T-helper 22 cell (primary cell): ENCODE data around the gene YDJC.
"Not testable (repeated sequence)": the region's sequence is repeated elsewhere in the genome, so short reads cannot be mapped to it uniquely, and the experiment has no call there.

ENCODE experiments used
- DNase-seq: peaks from one replicate; pipeline ENCODE4 v3.0.0-alpha.2; 2020; ENCODE audit warnings: low read depth

Gene YDJC

DNA sequence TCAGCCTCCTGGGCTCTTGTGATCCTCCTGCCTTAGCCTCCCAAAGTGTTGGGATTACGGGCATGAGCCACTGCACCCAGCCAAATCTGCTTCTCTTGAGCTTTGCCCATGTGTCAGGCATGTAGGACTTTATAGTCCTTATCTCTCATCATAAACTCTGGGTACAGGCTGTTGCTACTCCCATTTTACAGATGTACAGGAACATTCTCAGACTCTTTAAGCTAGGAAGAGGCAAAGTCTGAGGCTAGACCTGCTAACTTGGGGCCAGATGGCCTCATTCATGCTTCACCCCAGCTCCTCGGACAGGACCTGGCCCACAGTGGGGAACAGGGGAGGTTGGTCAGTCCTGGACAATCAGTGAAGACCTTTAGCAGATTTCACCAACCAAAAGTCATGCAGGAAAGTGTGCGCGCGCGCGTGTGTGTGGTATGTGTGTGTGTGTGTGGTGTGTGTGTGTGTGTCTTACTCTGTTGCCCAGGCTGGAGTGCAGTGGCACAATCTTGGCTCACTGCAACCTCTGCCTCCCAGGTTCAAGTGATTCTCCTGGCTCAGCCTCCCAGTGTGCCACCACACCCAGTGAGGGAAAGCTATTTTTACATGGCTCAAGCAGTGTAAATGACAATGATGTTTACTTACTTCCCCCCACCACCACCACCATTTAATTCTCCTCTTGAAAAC is 23.8 kb downstream of the YDJC start:
- DNase-seq, result no peak

DNA sequence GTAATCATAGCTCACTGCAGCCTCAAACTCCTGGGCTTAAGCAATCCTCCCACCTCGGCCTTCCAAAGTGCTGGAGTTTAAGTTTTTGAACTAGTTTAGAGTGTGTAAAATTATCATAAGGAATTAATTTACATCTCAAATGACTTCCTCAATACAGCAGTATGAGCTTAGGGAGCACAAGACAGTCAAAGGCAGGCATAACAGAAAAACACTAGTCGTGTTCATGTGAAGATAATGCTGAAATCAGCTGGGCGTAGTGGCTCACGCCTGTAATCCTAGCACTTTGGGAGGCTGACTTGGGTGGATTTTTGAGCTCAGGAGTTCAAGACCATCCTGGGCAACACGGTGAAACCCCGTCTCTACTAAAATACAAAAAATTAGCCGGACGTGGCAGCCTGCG is 25.8 kb downstream of the YDJC start:
- no peak for DNase-seq

- DNase-seq, result no peak
Observed at GRCh38 chr22:21602579-21602978, 27.2 kb downstream of the YDJC start.

DNA sequence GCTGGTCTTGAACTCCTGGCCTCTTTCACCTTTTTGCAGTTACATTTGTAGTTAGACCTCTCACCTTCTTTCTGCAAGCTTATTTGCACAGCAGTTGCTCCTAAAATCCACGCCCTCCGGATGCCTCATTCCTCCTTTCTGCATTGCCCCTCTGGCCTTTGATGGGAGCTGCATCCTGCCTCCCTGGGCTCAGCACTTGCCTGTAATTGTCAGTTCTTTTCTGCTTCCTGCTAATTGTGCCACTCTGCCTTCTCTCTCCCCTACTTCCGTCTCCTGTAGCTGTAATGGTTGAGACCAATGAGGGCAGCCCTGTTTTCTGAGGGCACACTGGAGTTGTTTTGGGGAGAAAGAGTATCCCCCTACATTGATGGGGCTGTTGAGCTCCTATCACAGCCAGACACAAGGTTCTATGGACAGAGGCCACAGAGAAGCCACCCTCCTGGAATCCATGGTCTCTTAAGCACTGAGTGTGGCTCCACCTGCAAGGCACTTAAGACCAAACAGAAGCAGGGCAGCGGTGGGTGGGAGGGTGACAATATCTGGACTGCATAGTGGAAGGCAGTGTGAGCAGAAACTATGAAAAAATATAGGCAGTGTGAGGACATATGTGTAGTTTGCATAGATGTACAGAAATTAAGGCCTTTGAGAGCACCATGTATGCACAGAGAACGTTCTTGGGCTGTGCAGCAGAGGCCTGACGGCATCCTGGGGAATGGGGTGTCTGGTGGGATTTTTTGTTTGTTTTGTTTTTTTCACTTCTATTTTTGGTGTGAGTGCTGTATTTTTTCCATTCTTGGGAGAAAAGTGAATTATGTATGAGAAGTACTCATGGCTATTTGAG is 30.5 kb downstream of the YDJC start:
- no peak for DNase-seq

GRCh38 chr22:21598302-21598701 is 31.5 kb downstream of the YDJC start:
- no peak for DNase-seq

DNA sequence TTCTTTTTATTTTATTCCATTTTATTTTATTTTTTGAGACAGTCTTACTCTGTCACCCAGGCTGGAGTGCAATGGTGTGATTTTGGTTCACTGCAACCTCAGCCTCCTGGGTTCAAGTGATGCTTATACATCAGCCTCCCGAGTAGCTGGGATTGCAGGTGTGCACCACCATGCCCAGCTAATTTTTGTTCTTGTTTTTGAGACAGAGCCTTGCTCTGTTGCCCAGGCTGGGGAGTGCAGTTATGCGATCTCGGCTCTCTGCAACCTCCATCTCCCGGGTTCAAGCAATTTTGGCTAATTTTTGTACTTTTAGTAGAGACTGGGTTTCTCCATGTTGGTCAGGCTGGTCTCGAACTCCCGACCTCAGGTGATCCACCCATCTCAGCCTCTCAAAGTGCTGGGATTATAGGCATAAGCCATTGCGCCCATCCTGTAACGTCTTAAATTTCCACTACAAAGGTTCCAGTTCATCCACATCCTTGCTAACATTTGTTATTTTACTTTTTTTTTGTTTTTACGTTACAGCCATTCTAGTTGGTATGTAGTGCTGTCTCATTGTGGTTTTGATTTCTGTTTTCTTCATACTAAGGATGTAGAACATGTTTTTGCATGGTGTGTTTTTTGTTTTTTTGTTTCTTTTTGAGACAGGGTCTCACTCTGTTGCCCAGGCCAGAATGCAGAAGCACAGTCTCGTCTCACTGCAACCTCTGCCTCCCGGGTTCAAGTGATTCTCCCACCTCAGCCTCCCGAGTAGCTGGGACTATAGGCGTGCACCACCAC is 33.3 kb downstream of the YDJC start:
- not testable (repeated sequence) for DNase-seq

GRCh38 chr22:21594865-21595452 is 34.9 kb downstream of the YDJC start:
- DNase-seq, result no peak

DNA sequence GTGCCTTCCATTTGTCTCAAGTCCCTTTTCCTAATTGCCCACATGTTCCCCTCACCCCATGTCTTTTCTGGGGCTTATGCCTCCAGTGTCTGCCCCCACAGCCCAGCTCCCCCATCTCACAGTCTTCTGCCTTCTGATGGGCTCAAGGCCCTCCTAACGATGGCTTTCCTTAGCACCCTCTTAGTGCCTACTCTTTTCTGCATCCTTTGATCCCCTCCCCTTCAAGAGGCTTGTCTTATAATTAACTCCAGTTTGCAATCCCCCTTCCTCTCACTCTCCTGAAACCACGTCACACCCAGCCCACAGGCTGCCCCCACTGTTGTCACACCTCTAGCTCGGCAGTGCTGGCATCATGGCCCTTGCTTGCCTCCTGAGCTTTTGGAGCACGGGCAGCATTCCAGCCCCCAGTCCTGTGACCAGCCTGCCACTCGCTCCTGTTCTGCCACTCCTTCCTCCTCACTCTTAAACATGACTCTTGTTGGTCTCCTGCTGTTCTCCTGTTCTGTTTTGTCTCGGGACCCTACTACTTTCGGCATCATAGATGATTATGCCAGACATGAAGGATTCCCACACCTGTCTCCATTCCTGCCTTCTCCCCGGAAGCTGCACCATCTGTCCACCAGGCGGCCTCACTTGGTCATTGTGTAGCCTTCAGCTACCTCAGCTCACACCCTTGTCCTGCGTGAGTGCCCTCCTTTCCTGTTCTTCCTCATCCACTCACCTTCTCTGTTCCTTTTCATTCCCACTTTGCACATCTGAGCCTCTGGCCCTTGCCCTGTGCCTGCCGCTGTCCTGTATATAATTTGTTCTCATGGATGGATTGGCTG is 36.2 kb downstream of the YDJC start:
- DNase-seq, result no peak

- no peak for DNase-seq
Observed at GRCh38 chr22:21592422-21592821, 37.4 kb downstream of the YDJC start.

GRCh38 chr22:21591695-21592094 is 38.1 kb downstream of the YDJC start:
- no peak for DNase-seq

DNA sequence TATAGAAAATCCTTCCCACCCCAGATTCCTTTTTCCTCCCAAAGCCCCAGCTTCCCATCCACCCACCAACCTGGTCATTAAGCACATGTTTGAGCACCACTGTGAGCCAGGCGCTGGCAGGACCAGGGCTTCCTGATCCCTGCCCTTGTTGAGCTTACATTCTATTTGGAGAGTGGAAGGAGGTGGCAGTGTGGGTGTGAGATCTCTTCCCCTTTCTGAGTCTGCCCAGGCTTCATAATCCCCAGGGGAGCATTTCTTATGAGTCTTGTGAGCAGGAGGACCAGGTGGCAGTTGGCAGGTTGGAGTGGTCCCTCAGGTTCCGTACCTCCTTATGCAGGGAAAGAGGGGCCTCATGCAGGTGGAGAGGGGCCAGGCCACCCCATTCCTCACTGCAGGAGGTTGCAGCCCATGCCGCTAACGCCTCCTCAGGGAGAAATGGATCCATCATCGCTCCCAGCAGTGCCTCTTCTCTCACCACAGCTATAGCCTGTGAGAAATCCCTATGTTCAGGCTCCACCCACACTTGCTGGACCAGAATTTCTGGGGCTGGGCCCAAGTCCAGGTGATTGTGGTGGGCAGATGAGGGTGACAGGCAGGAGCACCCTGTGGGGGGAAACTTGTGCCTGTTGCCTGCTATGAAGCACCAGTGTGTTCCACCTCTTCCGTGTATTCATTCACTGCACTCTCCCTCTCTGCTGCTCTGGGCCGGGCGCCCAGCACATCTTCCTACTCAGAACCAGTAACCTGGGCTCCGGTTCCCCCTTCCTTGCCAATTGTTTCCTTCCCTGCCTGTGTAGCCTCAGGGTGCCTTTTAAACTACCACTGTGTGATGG is 38.8 kb downstream of the YDJC start:
- no peak for DNase-seq

GRCh38 chr22:21589396-21589795 is 40.4 kb downstream of the YDJC start:
- DNase-seq, result no peak

DNA sequence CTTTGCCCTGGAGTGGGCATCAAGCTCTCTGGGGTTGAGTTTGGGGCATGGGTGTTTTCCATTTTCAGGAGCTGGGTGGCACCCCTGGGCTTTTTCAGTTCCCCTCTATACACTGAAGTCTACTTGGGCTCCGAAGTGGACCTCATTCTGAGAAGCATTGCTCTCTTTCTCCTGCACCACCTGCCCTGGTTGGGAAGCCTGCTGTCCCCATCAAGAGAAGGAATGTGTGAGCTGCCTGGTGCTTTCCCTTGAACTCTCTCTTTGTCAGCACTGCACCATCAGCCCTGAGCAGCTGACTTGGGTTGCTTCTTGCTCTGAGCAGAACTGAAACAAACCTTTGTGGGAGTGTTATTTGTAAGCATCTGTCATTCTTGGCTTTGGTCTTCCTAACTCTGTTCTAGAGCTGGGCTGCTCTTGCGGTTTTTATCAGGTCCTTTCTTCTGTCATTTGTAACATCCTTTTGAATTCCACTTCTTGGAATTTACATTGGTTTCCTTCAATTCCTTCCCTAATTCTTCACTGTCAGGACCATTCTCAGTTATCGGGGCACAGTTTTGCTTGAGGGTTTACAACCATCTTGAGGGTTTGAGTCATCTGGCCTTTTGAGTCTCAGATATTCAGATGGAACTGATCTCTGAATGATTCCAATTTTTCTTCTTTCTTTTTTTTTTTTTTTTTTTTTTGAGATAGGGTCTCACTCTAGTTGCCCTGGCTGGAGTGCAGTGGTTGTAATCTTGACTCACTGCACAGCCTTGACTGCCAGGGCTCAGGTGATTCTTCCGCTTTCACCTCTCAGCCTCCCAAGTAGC is 41.8 kb downstream of the YDJC start:
- no peak for DNase-seq

DNA sequence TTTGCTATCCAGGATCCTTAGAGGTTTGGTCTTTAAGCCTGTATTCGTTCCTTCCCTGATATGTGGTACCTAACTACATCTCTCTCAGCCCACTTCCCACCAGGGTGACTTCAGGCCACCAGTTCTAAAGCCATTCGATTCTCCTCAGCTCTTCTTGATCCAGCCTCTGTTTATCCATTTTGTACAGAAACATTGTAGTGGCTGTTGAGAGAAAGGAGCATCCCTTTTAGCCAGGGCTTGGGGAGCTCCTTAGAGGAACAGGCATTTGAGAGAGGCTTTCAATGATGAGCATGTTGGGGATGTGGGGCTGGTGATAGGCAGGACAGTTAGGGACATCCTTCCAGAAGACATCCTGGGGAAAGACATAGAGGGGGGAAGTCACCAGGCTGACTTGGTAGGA is 44.4 kb downstream of the YDJC start:
- DNase-seq, result no peak

DNA sequence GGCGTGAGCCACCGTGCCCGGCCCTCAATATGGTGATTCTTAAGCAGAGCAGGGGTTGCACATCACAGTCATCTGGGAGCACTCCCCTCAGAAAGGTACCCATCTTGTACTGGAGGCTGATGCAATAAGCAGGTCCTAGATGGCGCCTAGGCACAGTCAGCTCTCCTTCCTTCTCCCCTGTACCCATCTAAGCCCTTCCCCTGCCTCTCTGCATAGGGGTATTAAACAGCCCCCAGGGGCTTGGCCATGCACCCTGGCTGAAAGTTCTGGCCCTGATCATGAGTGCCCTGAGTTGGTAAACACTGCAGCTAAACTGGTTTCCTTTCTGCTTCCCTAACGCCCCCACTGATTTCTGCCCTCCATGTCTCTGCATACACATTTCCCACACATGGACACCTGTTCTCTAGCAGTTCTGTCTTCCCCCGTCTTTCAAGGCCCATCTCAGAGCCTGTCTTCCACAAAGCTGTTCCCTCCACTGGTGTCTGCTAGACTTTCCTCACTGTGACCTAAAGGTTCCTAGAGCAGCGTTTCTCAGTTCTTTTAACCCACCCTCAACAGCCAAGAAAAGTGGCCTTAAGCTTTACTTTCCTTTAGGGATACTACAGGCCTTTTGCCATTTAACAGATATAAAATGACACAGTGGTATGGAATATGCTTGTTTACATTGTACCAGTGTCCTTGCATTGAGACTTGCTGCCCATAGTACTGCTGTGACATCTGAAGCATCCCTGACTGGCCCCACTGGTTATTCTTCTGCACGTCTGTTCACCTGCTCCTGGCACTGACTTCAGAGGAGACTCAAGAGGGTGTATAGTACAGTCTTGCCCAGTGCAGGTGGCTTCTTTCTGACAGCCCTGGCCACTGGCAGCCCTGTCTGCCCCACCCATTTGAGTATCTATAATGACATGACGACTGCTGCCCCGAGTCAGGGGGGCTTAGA is 46.8 kb downstream of the YDJC start:
- no peak for DNase-seq

DNA sequence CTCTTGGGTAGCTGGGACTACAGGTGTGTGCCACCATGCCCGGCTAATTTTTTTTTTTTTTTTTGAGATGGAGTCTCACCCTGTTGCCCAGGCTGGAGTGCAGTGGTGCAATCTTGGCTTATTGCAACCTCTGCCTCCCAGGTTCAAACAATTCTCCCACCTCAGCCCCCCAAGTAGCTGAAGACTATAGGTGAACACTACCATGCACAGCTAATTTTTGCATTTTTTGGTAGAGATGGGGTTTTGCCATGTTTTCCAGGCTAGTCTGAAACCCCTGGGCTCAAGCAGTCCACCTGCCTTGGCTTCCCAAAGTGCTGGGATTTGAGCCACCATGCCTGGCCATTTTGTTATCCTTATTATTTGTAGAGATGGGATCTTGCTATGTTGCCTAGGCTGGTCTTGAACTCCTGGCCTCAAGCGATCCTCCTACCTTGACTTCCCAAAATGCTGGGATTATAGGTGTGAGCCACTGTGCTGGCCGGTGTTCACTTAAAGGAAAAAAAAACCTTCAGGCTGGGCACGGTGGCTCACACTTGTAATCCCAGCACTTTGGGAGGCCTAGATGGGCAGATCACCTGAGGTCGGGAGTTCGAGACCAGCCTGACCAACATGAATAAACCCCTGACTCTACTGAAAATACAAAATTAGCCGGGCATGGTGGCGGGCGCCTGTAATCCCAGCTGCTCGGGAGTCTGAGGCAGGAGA is 48.7 kb downstream of the YDJC start:
- not testable (repeated sequence) for DNase-seq

GRCh38 chr22:21580623-21581007 is 49.2 kb downstream of the YDJC start:
- DNase-seq, result not testable (repeated sequence)

DNA sequence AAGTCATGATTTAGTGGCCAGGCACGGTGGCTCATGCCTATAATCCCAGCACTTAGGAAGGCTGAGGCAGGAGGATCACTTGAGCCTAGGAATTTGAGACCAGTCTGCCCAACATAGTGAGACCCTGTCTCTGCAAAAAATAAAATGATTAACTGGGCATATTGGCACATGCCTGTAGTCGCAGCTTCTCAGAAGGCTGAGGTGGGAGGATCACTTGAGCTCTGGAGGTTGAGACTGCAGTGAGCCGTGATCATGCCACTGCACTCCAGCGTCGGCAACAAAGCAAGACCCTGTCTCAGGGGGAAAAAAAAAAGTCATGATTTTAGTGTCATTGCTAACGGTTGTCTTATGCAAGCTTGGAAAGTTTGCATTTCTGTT is 50.4 kb downstream of the YDJC start:
- no peak for DNase-seq
